Panc1 (cell line): ENCODE measurements around the gene FSTL4. TPM values are rescaled to one million over a fixed set of nuclear protein-coding genes. Genes with fewer than 3 reads are reported as not detected.

Experiments
- ATAC-seq: fragments of 200-7000 bp; cut with Tn5 transposase; 2 replicates; pipeline ENCODE4 v1.9.1; 2020; ENCODE audit warnings: mild to moderate bottlenecking, moderate library complexity
- BruUV-seq: library from RNA; stranded (reverse); fragments of 400-500 nt; replicated peaks from 2 replicates; lab custom pipeline; 2021; lab: Mats Ljungman, UMichigan
- CTCF ChIA-PET: fragments of 300-600 bp; sonication (Branson Sonifier 250); formaldehyde crosslinking; loops from one replicate; lab custom pipeline; 2022; ENCODE audit warnings: antibody characterized with exemption; lab: Charles Lee
- POLR2A ChIA-PET: fragments of 300-600 bp; sonication (Branson Sonifier 250); formaldehyde crosslinking; loops from one replicate; lab custom pipeline; 2022; ENCODE audit warnings: antibody characterized with exemption; lab: Charles Lee
- DNase-seq: peaks from one replicate; pipeline ENCODE4 v3.0.0-alpha.2; 2010; ENCODE audit warnings: low read depth, low spot score
- H3K27ac ChIP-seq: 2 replicates; pipeline ENCODE4 v1.5.1; 2011; ENCODE audit warnings: mild to moderate bottlenecking, low read length, inconsistent platforms
- H3K27me3 ChIP-seq: fragments of 200-500 bp; sonication (Bioruptor generic); 2 replicates; pipeline ENCODE4 v1.6.0; 2014; ENCODE audit warnings: low read length, inconsistent platforms; ENCODE audit not compliant: control insufficient read depth, insufficient read depth
- H3K36me3 ChIP-seq: fragments of 200-500 bp; sonication (Bioruptor generic); 2 replicates; pipeline ENCODE4 v1.5.1; 2014; ENCODE audit warnings: inconsistent platforms, mild to moderate bottlenecking, low read length, moderate library complexity; ENCODE audit not compliant: control insufficient read depth, insufficient read depth
- H3K4me1 ChIP-seq: 2 replicates; pipeline ENCODE4 v1.5.1; 2011; ENCODE audit warnings: inconsistent platforms, mild to moderate bottlenecking, low read length, moderate library complexity; ENCODE audit not compliant: control insufficient read depth, insufficient read depth
- H3K4me3 ChIP-seq, 2 experiments: 2 replicates each; pipeline ENCODE4 v1.5.1; 2011 to 2012; ENCODE audit warnings: low read depth in 2 of 2, low read length in 2 of 2, mild to moderate bottlenecking in 2 of 2, inconsistent platforms in 1 of 2, moderate library complexity in 1 of 2
- H3K9me3 ChIP-seq: fragments of 200-500 bp; sonication (Bioruptor generic); 2 replicates; pipeline ENCODE4 v1.5.1; 2014; ENCODE audit warnings: low read depth, mild to moderate bottlenecking, inconsistent platforms, low read length, moderate library complexity; ENCODE audit not compliant: control insufficient read depth, insufficient read depth
- POLR2AphosphoS5 ChIP-seq: IDR thresholded peaks from 2 replicates; pipeline ENCODE4 v1.6.1; 2012; ENCODE audit warnings: mild to moderate bottlenecking, low read depth, low read length, moderate library complexity
- SIN3A ChIP-seq: IDR thresholded peaks from 2 replicates; pipeline ENCODE4 v1.6.1; 2012; ENCODE audit warnings: low read depth, mild to moderate bottlenecking, low read length, moderate library complexity, borderline replicate concordance; ENCODE audit not compliant: insufficient read depth
- TCF7L2 ChIP-seq: IDR thresholded peaks from 2 replicates; pipeline ENCODE4 v1.6.1; 2011; ENCODE audit warnings: mild to moderate bottlenecking, low read depth, low read length, inconsistent platforms
- in situ Hi-C: cut with HindIII; loops from 2 replicates; pipeline ENCODE4 v1.10.0; 2016; ENCODE audit warnings: low sequenced_read_pairs, low pct_unique_long_range_greater_than_20kb
- intact Hi-C: fragments of 100-400 bp; cut with micrococcal nuclease; formaldehyde crosslinking; loops from one replicate; pipeline ENCODE4 v1.10.0; 2022; ENCODE audit not compliant: unreplicated experiment
- total RNA-seq: library from RNA; stranded (reverse); gene quantifications from one replicate; pipeline ENCODE4 v1.2.1, GENCODE V29; 2021; ENCODE audit not compliant: unreplicated experiment
- TF ChIP-seq, protein P1 (sequence below): fragments of 450-650 bp; IDR thresholded peaks from 2 replicates; pipeline ENCODE4 v1.5.1; 2017; ENCODE audit warnings: mild to moderate bottlenecking
- TF ChIP-seq, protein P2 (sequence below), 2 experiments: IDR thresholded peaks; 2 replicates each; pipeline ENCODE4 v1.6.1; 2011 to 2012; ENCODE audit warnings: low read depth in 2 of 2, control low read depth in 1 of 2, low read length in 1 of 2, mild to moderate bottlenecking in 1 of 2, moderate library complexity in 1 of 2; ENCODE audit not compliant: insufficient read depth in 1 of 2

Gene FSTL4
- total RNA-seq, 1 experiment from 2014 or later: 0.18 TPM

DNA sequence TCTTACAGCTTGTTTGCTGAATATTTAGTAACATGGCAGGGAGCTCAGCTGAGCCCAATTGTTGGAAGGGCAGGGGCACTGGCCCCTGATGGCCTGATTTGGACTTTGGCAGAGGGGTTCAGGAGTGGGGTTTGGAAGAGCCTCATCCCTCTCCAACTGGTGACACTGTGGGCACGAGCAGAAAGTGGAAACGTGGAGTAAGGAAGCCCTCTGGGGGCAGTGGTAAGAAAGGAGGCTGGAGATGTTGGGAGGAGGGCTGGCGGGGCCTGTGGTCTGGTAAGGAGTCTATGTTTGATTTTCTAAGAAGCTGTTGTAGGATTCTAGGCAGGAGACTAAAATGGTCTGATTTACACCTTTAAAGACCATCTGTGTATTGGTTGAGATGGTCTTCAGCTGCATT lies 351.6 kb downstream of the FSTL4 start:
- in situ Hi-C loops (no loop called here), intact Hi-C loops (no loop called here)
- DNase-seq: no peak
- Histone ChIP-seq H3K27me3 (no peaks in the 10 kb centered on the region), H3K9me3 (no peaks in the 10 kb centered on the region), H3K4me1 (no peaks in the 10 kb centered on the region), H3K27ac (no peak overlapping the region), H3K4me3 (no peak overlapping the region), H3K36me3 (no peaks in the 10 kb centered on the region)
- peak; percentile 55; the same call in 1 of the 2 replicates for ATAC-seq
- CTCF ChIA-PET: interaction anchor here (0.5 to 1.0 kb wide), 2 partner anchors 68 to 147 kb away, joined by 3 to 6 read pairs; no protein-coding TSS in a partner anchor
- TF ChIP-seq TCF7L2 (no peak), SIN3A (no peak), POLR2AphosphoS5 (no peak)
- TF ChIP-seq, protein P1, sequence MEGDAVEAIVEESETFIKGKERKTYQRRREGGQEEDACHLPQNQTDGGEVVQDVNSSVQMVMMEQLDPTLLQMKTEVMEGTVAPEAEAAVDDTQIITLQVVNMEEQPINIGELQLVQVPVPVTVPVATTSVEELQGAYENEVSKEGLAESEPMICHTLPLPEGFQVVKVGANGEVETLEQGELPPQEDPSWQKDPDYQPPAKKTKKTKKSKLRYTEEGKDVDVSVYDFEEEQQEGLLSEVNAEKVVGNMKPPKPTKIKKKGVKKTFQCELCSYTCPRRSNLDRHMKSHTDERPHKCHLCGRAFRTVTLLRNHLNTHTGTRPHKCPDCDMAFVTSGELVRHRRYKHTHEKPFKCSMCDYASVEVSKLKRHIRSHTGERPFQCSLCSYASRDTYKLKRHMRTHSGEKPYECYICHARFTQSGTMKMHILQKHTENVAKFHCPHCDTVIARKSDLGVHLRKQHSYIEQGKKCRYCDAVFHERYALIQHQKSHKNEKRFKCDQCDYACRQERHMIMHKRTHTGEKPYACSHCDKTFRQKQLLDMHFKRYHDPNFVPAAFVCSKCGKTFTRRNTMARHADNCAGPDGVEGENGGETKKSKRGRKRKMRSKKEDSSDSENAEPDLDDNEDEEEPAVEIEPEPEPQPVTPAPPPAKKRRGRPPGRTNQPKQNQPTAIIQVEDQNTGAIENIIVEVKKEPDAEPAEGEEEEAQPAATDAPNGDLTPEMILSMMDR: no peak; the same call in 1 of the 2 replicates
- TF ChIP-seq, protein P2, sequence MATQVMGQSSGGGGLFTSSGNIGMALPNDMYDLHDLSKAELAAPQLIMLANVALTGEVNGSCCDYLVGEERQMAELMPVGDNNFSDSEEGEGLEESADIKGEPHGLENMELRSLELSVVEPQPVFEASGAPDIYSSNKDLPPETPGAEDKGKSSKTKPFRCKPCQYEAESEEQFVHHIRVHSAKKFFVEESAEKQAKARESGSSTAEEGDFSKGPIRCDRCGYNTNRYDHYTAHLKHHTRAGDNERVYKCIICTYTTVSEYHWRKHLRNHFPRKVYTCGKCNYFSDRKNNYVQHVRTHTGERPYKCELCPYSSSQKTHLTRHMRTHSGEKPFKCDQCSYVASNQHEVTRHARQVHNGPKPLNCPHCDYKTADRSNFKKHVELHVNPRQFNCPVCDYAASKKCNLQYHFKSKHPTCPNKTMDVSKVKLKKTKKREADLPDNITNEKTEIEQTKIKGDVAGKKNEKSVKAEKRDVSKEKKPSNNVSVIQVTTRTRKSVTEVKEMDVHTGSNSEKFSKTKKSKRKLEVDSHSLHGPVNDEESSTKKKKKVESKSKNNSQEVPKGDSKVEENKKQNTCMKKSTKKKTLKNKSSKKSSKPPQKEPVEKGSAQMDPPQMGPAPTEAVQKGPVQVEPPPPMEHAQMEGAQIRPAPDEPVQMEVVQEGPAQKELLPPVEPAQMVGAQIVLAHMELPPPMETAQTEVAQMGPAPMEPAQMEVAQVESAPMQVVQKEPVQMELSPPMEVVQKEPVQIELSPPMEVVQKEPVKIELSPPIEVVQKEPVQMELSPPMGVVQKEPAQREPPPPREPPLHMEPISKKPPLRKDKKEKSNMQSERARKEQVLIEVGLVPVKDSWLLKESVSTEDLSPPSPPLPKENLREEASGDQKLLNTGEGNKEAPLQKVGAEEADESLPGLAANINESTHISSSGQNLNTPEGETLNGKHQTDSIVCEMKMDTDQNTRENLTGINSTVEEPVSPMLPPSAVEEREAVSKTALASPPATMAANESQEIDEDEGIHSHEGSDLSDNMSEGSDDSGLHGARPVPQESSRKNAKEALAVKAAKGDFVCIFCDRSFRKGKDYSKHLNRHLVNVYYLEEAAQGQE (IDR thresholded peaks at IDR 0.05; ENCODE audit: insufficient read depth in 1 of 2, low read depth in 2 of 2, low read length in 1 of 2): no peak
- POLR2A ChIA-PET: no interaction called here
- no TSS peak for BruUV-seq

DNA sequence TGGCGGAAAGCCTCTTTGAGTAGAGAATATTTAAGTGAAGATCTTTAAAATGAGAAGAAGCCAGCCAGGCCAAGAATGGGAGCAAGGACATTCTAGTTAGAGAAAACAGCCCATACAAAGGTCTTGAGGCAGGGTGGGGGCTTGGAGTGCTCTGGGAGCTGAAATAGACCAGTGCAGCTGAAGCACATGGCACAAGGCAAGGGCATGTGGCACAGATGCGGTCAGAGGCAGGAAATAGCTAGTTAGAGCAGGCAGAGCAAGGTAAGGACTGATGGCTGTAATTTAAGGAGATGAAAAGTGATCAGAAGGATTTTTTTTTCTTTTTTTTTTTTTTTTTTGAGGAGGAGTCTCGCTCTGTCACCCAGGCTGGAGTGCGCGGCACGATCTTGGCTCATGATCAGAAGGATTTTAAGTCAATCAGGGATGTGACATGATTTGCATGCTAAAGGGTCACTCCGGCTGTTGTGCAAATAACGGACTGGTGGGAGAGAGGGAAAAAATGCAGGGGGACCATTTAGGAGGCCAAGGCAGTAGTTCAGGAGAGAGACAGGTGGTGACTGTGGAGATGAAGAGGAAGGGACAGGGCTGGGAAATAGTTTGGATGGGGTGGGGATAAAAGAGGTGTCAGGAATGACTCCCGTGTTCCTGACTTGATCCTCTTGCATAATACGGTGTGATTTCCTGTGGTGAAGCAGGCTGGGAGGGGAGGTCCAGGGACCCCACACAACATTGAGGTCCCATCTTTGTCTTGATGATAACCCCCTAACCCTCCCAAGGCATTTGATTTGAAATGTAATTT lies 352.9 kb downstream of the FSTL4 start:
- Histone ChIP-seq H3K27me3 (no peaks in the 10 kb centered on the region), H3K4me3 (no peak overlapping the region), H3K36me3 (no peaks in the 10 kb centered on the region), H3K4me1 (no peaks in the 10 kb centered on the region), H3K27ac (no peak overlapping the region), H3K9me3 (no peaks in the 10 kb centered on the region)
- BruUV-seq: no TSS peak
- intact Hi-C loops: no loop called here
- TF ChIP-seq, protein P2 (IDR thresholded peaks at IDR 0.05; ENCODE audit: insufficient read depth in 1 of 2, low read depth in 2 of 2, low read length in 1 of 2): no peak
- TF ChIP-seq TCF7L2 (no peak), POLR2AphosphoS5 (no peak), SIN3A (no peak)
- TF ChIP-seq, protein P1: no peak
- in situ Hi-C loops: no loop called here
- DNase-seq (no peak), ATAC-seq (no peak)
- ChIA-PET POLR2A (no interaction called here), CTCF (no interaction called here)
